ENCODE measurements around the gene KRTAP10-5. TPM values are rescaled to one million over a fixed set of nuclear protein-coding genes. Genes with fewer than 3 reads are reported as not detected.

The KRTAP10-5 gene
- total RNA-seq, 1 experiment from 2014 or later: not detected

GRCh38 chr21:44558695-44559094 is 21.7 kb downstream of the KRTAP10-5 start, which contains the start of gene KRTAP10-3:
KRTAP10-3 (minus strand) TSS chr21:44558795; CDS start chr21:44558715, 80 bp downstream.
- TF ChIP-seq EGR1 (IDR thresholded peaks at IDR 0.05; ENCODE audit: low read depth) (no peak), ZBTB33 (IDR thresholded peaks at IDR 0.05; ENCODE audit: extremely low read depth, insufficient replicate concordance, low read length) (no peak), JUND (IDR thresholded peaks at IDR 0.05) (no peak), EZH2 (IDR thresholded peaks at IDR 0.05) (no peak), ZFX (IDR thresholded peaks at IDR 0.05) (no peak), REST (IDR thresholded peaks at IDR 0.05; ENCODE audit: low read depth) (no peak), POLR2A (IDR thresholded peaks at IDR 0.05; ENCODE audit: borderline replicate concordance, extremely low read depth, insufficient read depth, insufficient read length) (no peak), ELF1 (IDR thresholded peaks at IDR 0.05; ENCODE audit: borderline replicate concordance, low read depth) (no peak), CBX3 (IDR thresholded peaks at IDR 0.05; ENCODE audit: low read depth) (no peak), TCF7L2 (IDR thresholded peaks at IDR 0.05; ENCODE audit: borderline replicate concordance, extremely low read depth, insufficient read depth, insufficient read length) (no peak), ZNF274 (IDR thresholded peaks at IDR 0.05; ENCODE audit: low read depth, low read length) (no peak), SP1 (IDR thresholded peaks at IDR 0.05; ENCODE audit: low read depth) (no peak), FOSL1 (IDR thresholded peaks at IDR 0.05; ENCODE audit: low read depth) (no peak), RAD21 (IDR thresholded peaks at IDR 0.05; ENCODE audit: low read depth) (no peak), MAX (IDR thresholded peaks at IDR 0.05) (no peak), SRF (IDR thresholded peaks at IDR 0.05; ENCODE audit: low read depth) (no peak), CEBPB (IDR thresholded peaks at IDR 0.05; ENCODE audit: low read depth) (no peak), EZH2phosphoT487 (IDR thresholded peaks at IDR 0.05; ENCODE audit: borderline replicate concordance) (no peak)
- TF ChIP-seq, protein P1, sequence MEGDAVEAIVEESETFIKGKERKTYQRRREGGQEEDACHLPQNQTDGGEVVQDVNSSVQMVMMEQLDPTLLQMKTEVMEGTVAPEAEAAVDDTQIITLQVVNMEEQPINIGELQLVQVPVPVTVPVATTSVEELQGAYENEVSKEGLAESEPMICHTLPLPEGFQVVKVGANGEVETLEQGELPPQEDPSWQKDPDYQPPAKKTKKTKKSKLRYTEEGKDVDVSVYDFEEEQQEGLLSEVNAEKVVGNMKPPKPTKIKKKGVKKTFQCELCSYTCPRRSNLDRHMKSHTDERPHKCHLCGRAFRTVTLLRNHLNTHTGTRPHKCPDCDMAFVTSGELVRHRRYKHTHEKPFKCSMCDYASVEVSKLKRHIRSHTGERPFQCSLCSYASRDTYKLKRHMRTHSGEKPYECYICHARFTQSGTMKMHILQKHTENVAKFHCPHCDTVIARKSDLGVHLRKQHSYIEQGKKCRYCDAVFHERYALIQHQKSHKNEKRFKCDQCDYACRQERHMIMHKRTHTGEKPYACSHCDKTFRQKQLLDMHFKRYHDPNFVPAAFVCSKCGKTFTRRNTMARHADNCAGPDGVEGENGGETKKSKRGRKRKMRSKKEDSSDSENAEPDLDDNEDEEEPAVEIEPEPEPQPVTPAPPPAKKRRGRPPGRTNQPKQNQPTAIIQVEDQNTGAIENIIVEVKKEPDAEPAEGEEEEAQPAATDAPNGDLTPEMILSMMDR (IDR thresholded peaks at IDR 0.05 in 2 of 3, conservative IDR thresholded peaks at IDR 0.05 in 1 of 3; ENCODE audit: borderline replicate concordance in 1 of 3, insufficient read depth in 1 of 3, low read depth in 2 of 3, low read length in 2 of 3): no peak
- no peaks in the 10 kb centered on the region; the same call in 1 of the 2 replicates for H3K27me3 ChIP-seq (ENCODE audit: insufficient read depth, low read length)
- no peaks in the 10 kb centered on the region for H3K79me2 ChIP-seq (ENCODE audit: insufficient read depth, low read length)
- BruUV-seq (replicated peaks): no TSS peak
- DNase-seq (ENCODE audit: low read depth, low spot score) (no peak), ATAC-seq (no peak)
- no peak within 1 kb of the TSS for H3K4me3 ChIP-seq (replicated peaks in 1 of 2; ENCODE audit: low read depth in 1 of 2, low read length in 2 of 2)
- H3K9ac ChIP-seq (ENCODE audit: low read length): no peak within 1 kb of the TSS
- intact Hi-C loops (cut with micrococcal nuclease): no loop called here
- ChIA-PET RAD21 (ENCODE audit: low non-redundant PET in 1 of 2, low total read pairs in 2 of 2, uncharacterized antibody in 2 of 2, unreplicated experiment in 2 of 2) (no interaction called here), CTCF (no interaction called here), POLR2A (no interaction called here)
- H3K4me2 ChIP-seq (ENCODE audit: low read length): no peak within 1 kb of the TSS
- H3K9me2 ChIP-seq (ENCODE audit: insufficient read depth): no peaks in the 10 kb centered on the region
- H3K4me1 ChIP-seq (ENCODE audit: control insufficient read depth in 1 of 2, insufficient read depth in 2 of 2, low read length in 2 of 2): no peaks in the 10 kb centered on the region
- no peak within 1 kb of the TSS for H2AFZ ChIP-seq (ENCODE audit: low read depth, low read length, poor library complexity, severe bottlenecking)
- H3K9me3 ChIP-seq (ENCODE audit: control insufficient read depth in 1 of 2, insufficient read depth in 1 of 2, low read depth in 1 of 2, low read length in 2 of 2): no peaks in the 10 kb centered on the region
- no peak within 1 kb of the TSS for H3K27ac ChIP-seq (ENCODE audit: low read depth, low read length)
- H4K20me1 ChIP-seq (ENCODE audit: insufficient read depth): no peaks in the 10 kb centered on the region
- H3K36me3 ChIP-seq (ENCODE audit: control insufficient read depth in 1 of 2, insufficient read depth in 2 of 2, low read length in 2 of 2): no peaks in the 10 kb centered on the region
